Renal pelvis (tissue), 4 donors: ENCODE results near the gene POU6F2. TPM values are rescaled to one million over a fixed set of nuclear protein-coding genes. Genes with fewer than 3 reads are reported as not detected.

Source experiments
- DNase-seq: peaks from one replicate; pipeline ENCODE4 v3.0.0-alpha.2; 2013
- polyA plus RNA-seq, 3 donors: library from polyadenylated mRNA; unstranded; fragments of 120-200 nt; gene quantifications; one replicate each; pipeline ENCODE4 v1.2.1, GENCODE V29; 2013; ENCODE audit not compliant: insufficient read length in 3 of 3

POU6F2 gene
- polyA plus RNA-seq, 3 donors = 0.16 to 0.22 (median 0.18) TPM

GRCh38 chr7:39399986-39400385 lies 422.3 kb downstream of the POU6F2 start:
- no peak for DNase-seq

- no peak for DNase-seq
These were observed 423.1 kb downstream of the POU6F2 start for GRCh38 chr7:39400836-39401235.

GRCh38 chr7:39402034-39402433 lies 424.3 kb downstream of the POU6F2 start:
- no peak for DNase-seq

GRCh38 chr7:39404907-39405306 lies 427.2 kb downstream of the POU6F2 start:
- DNase-seq = no peak

- DNase-seq = no peak
These were observed 427.9 kb downstream of the POU6F2 start for GRCh38 chr7:39405581-39405980.

GRCh38 chr7:39406467-39406866 lies 428.8 kb downstream of the POU6F2 start:
- DNase-seq = peak; percentile 75

- peak; percentile 61 for DNase-seq
These were observed 429.4 kb downstream of the POU6F2 start for GRCh38 chr7:39407137-39407536.

- DNase-seq = no peak
These were observed 430.0 kb downstream of the POU6F2 start for GRCh38 chr7:39407723-39408122.

GRCh38 chr7:39408906-39409305 lies 431.2 kb downstream of the POU6F2 start:
- DNase-seq = no peak

GRCh38 chr7:39410582-39410981 lies 432.9 kb downstream of the POU6F2 start:
- no peak for DNase-seq

- DNase-seq = no peak
These were observed 436.0 kb downstream of the POU6F2 start for GRCh38 chr7:39413636-39414223.

- peak; percentile 58 for DNase-seq
These were observed 436.7 kb downstream of the POU6F2 start for GRCh38 chr7:39414224-39415035.

- no peak for DNase-seq
These were observed 437.5 kb downstream of the POU6F2 start for GRCh38 chr7:39415091-39415787.

- no peak for DNase-seq
These were observed 439.2 kb downstream of the POU6F2 start for GRCh38 chr7:39416866-39417265.

GRCh38 chr7:39417642-39418041 lies 439.9 kb downstream of the POU6F2 start:
- no peak for DNase-seq

GRCh38 chr7:39421251-39421650 lies 443.5 kb downstream of the POU6F2 start:
- DNase-seq = no peak

- DNase-seq = no peak
These were observed 444.0 kb downstream of the POU6F2 start for GRCh38 chr7:39421661-39422060.

- no peak for DNase-seq
These were observed 450.5 kb downstream of the POU6F2 start for GRCh38 chr7:39428221-39428620.

- no peak for DNase-seq
These were observed 451.7 kb downstream of the POU6F2 start for GRCh38 chr7:39429421-39429820.

- DNase-seq = no peak
These were observed 452.7 kb downstream of the POU6F2 start for GRCh38 chr7:39430441-39430840.

- DNase-seq = no peak
These were observed 453.4 kb downstream of the POU6F2 start for GRCh38 chr7:39430909-39431641.

GRCh38 chr7:39432368-39432767 lies 454.7 kb downstream of the POU6F2 start:
- no peak for DNase-seq
